AG04450 (cell line): Measurements from ENCODE around the gene AMOTL2. TPM values are rescaled to one million over a fixed set of nuclear protein-coding genes. Genes with fewer than 3 reads are reported as not detected.

Source experiments
- CTCF ChIA-PET: fragments of 300-600, 350-600 bp; formaldehyde crosslinking; extraction: SDS; loops from one replicate; lab custom pipeline; 2022; ENCODE audit warnings: antibody characterized with exemption, inconsistent platforms; lab: Charles Lee
- POLR2A ChIA-PET: fragments of 350-600 bp; formaldehyde crosslinking; extraction: SDS; loops from one replicate; lab custom pipeline; 2021; ENCODE audit warnings: antibody characterized with exemption, inconsistent platforms; lab: Yijun Ruan, JAX
- DNase-seq: peaks from one replicate; pipeline ENCODE4 v3.0.0-alpha.2; 2011; ENCODE audit warnings: low read depth, low spot score
- H3K27ac ChIP-seq: one replicate; pipeline ENCODE4 v1.5.1; 2012; ENCODE audit warnings: low read depth, low read length, control low read depth
- H3K27me3 ChIP-seq: one replicate; pipeline ENCODE4 v1.6.0; 2012; ENCODE audit warnings: low read length; ENCODE audit not compliant: control insufficient read depth, insufficient read depth
- H3K4me3 ChIP-seq: 2 replicates; pipeline ENCODE4 v1.5.1; 2011; ENCODE audit warnings: mild to moderate bottlenecking, low read depth, low read length, control low read depth
- H3K9me3 ChIP-seq: 2 replicates; pipeline ENCODE4 v1.5.1; 2012; ENCODE audit warnings: low read length; ENCODE audit not compliant: control insufficient read depth, insufficient read depth
- polyA plus RNA-seq: library from polyadenylated mRNA; depleted of rRNA; stranded (reverse); fragments of >200 nt; gene quantifications from 2 replicates; pipeline ENCODE4 v1.2.3, GENCODE V29; 2011
- TF ChIP-seq, protein P1 (sequence below): IDR thresholded peaks from 2 replicates; pipeline ENCODE4 v1.5.1; 2011; ENCODE audit warnings: low read depth, low read length, control low read depth, inconsistent platforms

AMOTL2 gene
- polyA plus RNA-seq, 1 experiment = 74.5 TPM

DNA sequence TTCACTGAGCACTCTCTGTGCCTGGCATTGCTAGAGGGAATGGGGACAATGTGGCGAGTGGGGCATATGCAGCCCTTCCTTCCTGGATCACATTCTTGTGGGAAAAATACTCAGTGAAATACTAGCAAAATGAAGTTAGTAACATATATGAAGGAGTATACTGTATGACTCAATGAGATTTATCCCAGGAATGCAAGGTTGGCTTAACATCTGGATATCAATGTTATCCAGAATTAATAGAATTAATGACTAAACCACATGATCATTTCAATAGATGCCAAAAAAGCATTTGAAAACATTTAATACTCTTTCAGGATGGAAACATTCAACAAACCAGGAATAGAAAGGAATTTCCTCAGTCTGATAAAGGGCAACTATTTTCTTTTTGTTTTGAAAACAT is 27.5 kb downstream of the AMOTL2 start:
- ChIA-PET POLR2A (no interaction called here), CTCF (no interaction called here)
- no peaks in the 10 kb centered on the region for H3K27me3 ChIP-seq
- H3K9me3 ChIP-seq = peaks cover 7% of the 10 kb centered on the region; the same call in 1 of the 2 replicates
- no peak overlapping the region for H3K27ac ChIP-seq
- no peak for DNase-seq
- no peak overlapping the region for H3K4me3 ChIP-seq
- TF ChIP-seq, protein P1, sequence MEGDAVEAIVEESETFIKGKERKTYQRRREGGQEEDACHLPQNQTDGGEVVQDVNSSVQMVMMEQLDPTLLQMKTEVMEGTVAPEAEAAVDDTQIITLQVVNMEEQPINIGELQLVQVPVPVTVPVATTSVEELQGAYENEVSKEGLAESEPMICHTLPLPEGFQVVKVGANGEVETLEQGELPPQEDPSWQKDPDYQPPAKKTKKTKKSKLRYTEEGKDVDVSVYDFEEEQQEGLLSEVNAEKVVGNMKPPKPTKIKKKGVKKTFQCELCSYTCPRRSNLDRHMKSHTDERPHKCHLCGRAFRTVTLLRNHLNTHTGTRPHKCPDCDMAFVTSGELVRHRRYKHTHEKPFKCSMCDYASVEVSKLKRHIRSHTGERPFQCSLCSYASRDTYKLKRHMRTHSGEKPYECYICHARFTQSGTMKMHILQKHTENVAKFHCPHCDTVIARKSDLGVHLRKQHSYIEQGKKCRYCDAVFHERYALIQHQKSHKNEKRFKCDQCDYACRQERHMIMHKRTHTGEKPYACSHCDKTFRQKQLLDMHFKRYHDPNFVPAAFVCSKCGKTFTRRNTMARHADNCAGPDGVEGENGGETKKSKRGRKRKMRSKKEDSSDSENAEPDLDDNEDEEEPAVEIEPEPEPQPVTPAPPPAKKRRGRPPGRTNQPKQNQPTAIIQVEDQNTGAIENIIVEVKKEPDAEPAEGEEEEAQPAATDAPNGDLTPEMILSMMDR = no peak

DNA sequence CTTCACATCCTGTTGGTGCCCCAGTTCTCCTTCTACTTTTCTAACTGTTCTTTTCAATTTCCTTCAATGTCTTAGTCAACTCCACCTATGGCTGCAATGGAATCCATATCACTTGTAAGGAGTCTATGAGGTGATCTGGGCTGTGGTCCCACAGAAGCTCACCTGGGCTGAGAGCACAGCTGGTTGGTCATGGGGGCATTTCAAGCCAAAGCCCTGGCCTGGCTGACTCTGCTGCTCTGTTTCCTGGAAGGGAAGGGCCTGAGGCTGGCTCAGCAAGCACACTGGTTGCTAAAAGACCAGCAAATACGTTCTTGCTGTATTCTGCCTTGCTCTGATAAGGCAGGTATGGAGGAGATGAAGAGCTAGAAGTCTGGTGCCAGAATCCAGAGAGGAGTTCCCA is 29.0 kb downstream of the AMOTL2 start:
- Histone ChIP-seq H3K27ac (no peak overlapping the region), H3K9me3 (peaks cover 7% of the 10 kb centered on the region; the same call in 1 of the 2 replicates), H3K4me3 (no peak overlapping the region), H3K27me3 (no peaks in the 10 kb centered on the region)
- ChIA-PET CTCF (interaction anchor here (0.7 kb wide), 1 partner anchor 132 kb away, joined by 3 read pairs; no protein-coding TSS in a partner anchor), POLR2A (no interaction called here)
- TF ChIP-seq, protein P1 = no peak
- no peak for DNase-seq

DNA sequence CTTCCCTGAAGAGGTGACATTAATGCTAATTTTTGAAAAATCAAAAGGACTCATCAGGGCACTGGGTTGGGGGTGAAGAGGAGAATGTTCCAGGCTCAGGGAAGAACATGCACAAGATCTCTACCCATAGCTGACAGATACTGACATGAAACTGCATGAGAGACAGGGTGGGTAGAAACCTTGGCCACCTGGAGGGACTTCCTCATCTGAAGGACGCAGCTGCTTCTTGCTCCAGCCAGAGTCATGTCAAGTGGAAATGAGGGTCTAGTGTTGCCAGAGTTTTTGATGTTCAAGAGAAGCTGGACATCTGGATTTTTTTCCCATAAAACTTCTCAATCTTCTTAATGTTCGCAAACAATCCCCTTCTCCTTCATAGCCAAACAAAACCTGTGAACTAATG is 29.7 kb downstream of the AMOTL2 start:
- peaks cover 7% of the 10 kb centered on the region; the same call in 1 of the 2 replicates for H3K9me3 ChIP-seq
- ChIA-PET CTCF (no interaction called here), POLR2A (no interaction called here)
- H3K27me3 ChIP-seq = no peaks in the 10 kb centered on the region
- no peak overlapping the region for H3K4me3 ChIP-seq
- TF ChIP-seq, protein P1 = no peak
- DNase-seq = no peak
- H3K27ac ChIP-seq = no peak overlapping the region

DNA sequence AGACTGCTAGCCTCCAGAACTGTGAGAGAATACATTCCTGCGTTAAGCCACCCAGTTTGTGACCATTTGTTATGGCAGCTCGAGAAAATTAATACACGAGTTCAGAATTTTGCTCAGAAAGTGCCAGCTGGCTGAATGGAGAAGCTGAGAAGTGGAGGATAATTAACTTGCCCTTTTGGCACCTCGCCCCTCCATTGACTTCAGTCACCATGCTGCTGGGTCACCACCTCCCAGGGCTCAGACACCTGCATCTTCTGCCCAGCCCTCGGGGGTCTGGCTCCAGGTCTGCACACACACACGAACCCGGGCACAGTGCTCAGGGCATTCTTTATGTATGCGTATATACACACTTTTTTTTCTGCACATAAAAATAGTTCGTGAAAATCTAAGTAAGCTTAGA is 32.0 kb downstream of the AMOTL2 start:
- H3K9me3 ChIP-seq = peaks cover 4% of the 10 kb centered on the region; the same call in 1 of the 2 replicates
- H3K27ac ChIP-seq = no peak overlapping the region
- TF ChIP-seq, protein P1 = no peak
- DNase-seq = no peak
- ChIA-PET POLR2A (no interaction called here), CTCF (interaction anchor here (1.9 kb wide), 1 partner anchor 33 kb away, joined by 4 read pairs; no protein-coding TSS in a partner anchor)
- no peaks in the 10 kb centered on the region for H3K27me3 ChIP-seq
- no peak overlapping the region for H3K4me3 ChIP-seq

DNA sequence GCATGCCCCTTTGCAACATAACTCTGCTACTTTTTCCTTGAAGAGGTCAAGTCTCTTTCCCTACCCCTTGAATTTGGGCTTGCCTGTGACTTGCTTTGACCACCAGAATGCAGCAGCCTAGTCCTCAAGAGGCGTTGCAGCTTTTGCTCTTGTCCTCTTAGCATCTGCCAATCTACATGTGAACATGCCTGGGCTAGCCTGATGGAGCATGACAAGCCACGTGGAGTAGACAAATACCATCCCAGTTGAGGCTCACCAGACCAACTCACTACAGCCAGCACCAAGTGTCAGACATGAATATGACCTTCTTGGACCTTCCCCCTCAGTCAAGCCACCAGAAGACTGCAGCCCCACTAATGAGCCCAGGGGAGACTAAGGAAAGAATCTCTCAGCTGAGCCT is 32.9 kb downstream of the AMOTL2 start:
- DNase-seq = no peak
- H3K27me3 ChIP-seq = no peaks in the 10 kb centered on the region
- no peak overlapping the region for H3K4me3 ChIP-seq
- no peak overlapping the region for H3K27ac ChIP-seq
- TF ChIP-seq, protein P1 = no peak
- ChIA-PET POLR2A (interaction anchor here (1.4 kb wide), 1 partner anchor 23 kb away, joined by 3 read pairs; no protein-coding TSS in a partner anchor), CTCF (interaction anchor here (1.6 to 1.9 kb wide), 3 partner anchors 15 to 32 kb away, joined by 3 to 4 read pairs (median 4); no protein-coding TSS in a partner anchor)
- peaks cover 2% of the 10 kb centered on the region; the same call in 1 of the 2 replicates for H3K9me3 ChIP-seq
